ENCODE results near the gene ERBB3.

The ERBB3 gene

GRCh38 chr12:56124133-56124532 lies 44.2 kb downstream of the ERBB3 start:
- Histone ChIP-seq H3K4me3 (replicated peaks; ENCODE audit: insufficient read depth, low read length) (no peak overlapping the region), H3K27ac (replicated peaks) (no peak overlapping the region), H3K27me3 (ENCODE audit: insufficient read depth, poor library complexity, severe bottlenecking) (no peaks in the 10 kb centered on the region)
- no peak for DNase-seq (ENCODE audit: low read depth in 1 of 2, low spot score in 1 of 2)
- no peak for TF ChIP-seq CTCF (IDR thresholded peaks at IDR 0.05; ENCODE audit: insufficient read depth, low read length)
- no peak for TF ChIP-seq POLR2AphosphoS5 (IDR thresholded peaks at IDR 0.05; ENCODE audit: low read depth)
- TF ChIP-seq GABPA (IDR thresholded peaks at IDR 0.05; ENCODE audit: low read depth) = no peak
- no peak for TF ChIP-seq REST (IDR thresholded peaks at IDR 0.05; ENCODE audit: insufficient replicate concordance, low read depth)
- TF ChIP-seq SPI1 (IDR thresholded peaks at IDR 0.05; ENCODE audit: borderline replicate concordance, low read depth) = no peak

GRCh38 chr12:56126732-56127239 lies 46.8 kb downstream of the ERBB3 start:
- Histone ChIP-seq H3K4me3 (replicated peaks; ENCODE audit: insufficient read depth, low read length) (no peak overlapping the region), H3K27ac (replicated peaks) (peak overlapping the region; percentile 81), H3K27me3 (ENCODE audit: insufficient read depth, poor library complexity, severe bottlenecking) (no peaks in the 10 kb centered on the region)
- DNase-seq (ENCODE audit: low read depth in 1 of 2, low spot score in 1 of 2) = peak; percentile 77 to 78
- peak; percentile 92 for TF ChIP-seq SPI1 (IDR thresholded peaks at IDR 0.05; ENCODE audit: borderline replicate concordance, low read depth)
- TF ChIP-seq REST (IDR thresholded peaks at IDR 0.05; ENCODE audit: insufficient replicate concordance, low read depth) = no peak
- peak; percentile 54 for TF ChIP-seq POLR2AphosphoS5 (IDR thresholded peaks at IDR 0.05; ENCODE audit: low read depth)

- no peaks in the 10 kb centered on the region for H3K27me3 ChIP-seq (ENCODE audit: insufficient read depth, poor library complexity, severe bottlenecking)
- TF ChIP-seq REST (IDR thresholded peaks at IDR 0.05; ENCODE audit: insufficient replicate concordance, low read depth) (no peak), SPI1 (IDR thresholded peaks at IDR 0.05; ENCODE audit: borderline replicate concordance, low read depth) (no peak), POLR2AphosphoS5 (IDR thresholded peaks at IDR 0.05; ENCODE audit: low read depth) (no peak), GABPA (IDR thresholded peaks at IDR 0.05; ENCODE audit: low read depth) (no peak), CTCF (IDR thresholded peaks at IDR 0.05; ENCODE audit: insufficient read depth, low read length) (no peak)
- DNase-seq (ENCODE audit: low read depth in 1 of 2, low spot score in 1 of 2) = no peak
- H3K4me3 ChIP-seq (replicated peaks; ENCODE audit: insufficient read depth, low read length) = peak overlapping the region; percentile 12; the same call in 1 of the 2 replicates
- peak overlapping the region; percentile 81 for H3K27ac ChIP-seq (replicated peaks)
Measured at GRCh38 chr12:56127485-56127887, 47.5 kb downstream of the ERBB3 start.

All from HL-60 (cell line).